22Rv1 (cell line): Measurements from ENCODE around the gene CFAP46.

Experiments
- CTCF ChIP-seq: fragments of 450-650 bp; IDR thresholded peaks from 2 replicates; pipeline ENCODE4 v1.5.1; 2017; ENCODE audit warnings: mild to moderate bottlenecking
- ZFX ChIP-seq: fragments of 450-650 bp; IDR thresholded peaks from 2 replicates; pipeline ENCODE4 v1.6.1; 2017; ENCODE audit warnings: antibody characterized with exemption, borderline replicate concordance

GRCh38 chr10:132905661-132906060 lies 36.7 kb downstream of the CFAP46 start:
- no peak for TF ChIP-seq CTCF
- TF ChIP-seq ZFX, result no peak
